ENCODE measurements around the gene GOLGA6D.
"Not testable (repeated sequence)": the region's sequence is repeated elsewhere in the genome, so short reads cannot be mapped to it uniquely, and the experiment has no call there.

GOLGA6D gene

GRCh38 chr15:75282572-75282971, at the start of gene GOLGA6D:
GOLGA6D (plus strand) TSS chr15:75282835; CDS start chr15:75282876, 41 bp downstream.
- DNase-seq, result not testable (repeated sequence)

- DNase-seq, result no peak
Measured at GRCh38 chr15:75233504-75234190, 49.0 kb upstream of the GOLGA6D start.

- DNase-seq, result no peak
Measured at GRCh38 chr15:75234191-75234810, 48.3 kb upstream of the GOLGA6D start.

GRCh38 chr15:75235051-75235673, 47.5 kb upstream of the GOLGA6D start:
- DNase-seq, result no peak

- no peak for DNase-seq
Measured at GRCh38 chr15:75235760-75236729, 46.6 kb upstream of the GOLGA6D start.

GRCh38 chr15:75237316-75237982, 45.2 kb upstream of the GOLGA6D start:
- no peak for DNase-seq

- no peak for DNase-seq
Measured at GRCh38 chr15:75238150-75238549, 44.5 kb upstream of the GOLGA6D start.

GRCh38 chr15:75245741-75246140, 36.9 kb upstream of the GOLGA6D start:
- DNase-seq, result not testable (repeated sequence)

- not testable (repeated sequence) for DNase-seq
Measured at GRCh38 chr15:75248991-75249390, 33.6 kb upstream of the GOLGA6D start.

- DNase-seq, result no peak
Measured at GRCh38 chr15:75249726-75250125, 32.9 kb upstream of the GOLGA6D start.

GRCh38 chr15:75251343-75251742, 31.3 kb upstream of the GOLGA6D start:
- not testable (repeated sequence) for DNase-seq

- DNase-seq, result not testable (repeated sequence)
Measured at GRCh38 chr15:75252285-75252684, 30.4 kb upstream of the GOLGA6D start.

- DNase-seq, result not testable (repeated sequence)
Measured at GRCh38 chr15:75258034-75258433, 24.6 kb upstream of the GOLGA6D start, which contains the start of gene GOLGA6C. GOLGA6C (plus strand) TSS chr15:75258334; CDS start chr15:75258599, 265 bp downstream.

- not testable (repeated sequence) for DNase-seq
Measured at GRCh38 chr15:75258620-75259343, 23.9 kb upstream of the GOLGA6D start.

- DNase-seq, result not testable (repeated sequence)
Measured at GRCh38 chr15:75259873-75260272, 22.8 kb upstream of the GOLGA6D start.

- DNase-seq, result not testable (repeated sequence)
Measured at GRCh38 chr15:75273751-75274359, 8.8 kb upstream of the GOLGA6D start.

- peak; percentile 49 for DNase-seq
Measured at GRCh38 chr15:75274509-75275107, 8.0 kb upstream of the GOLGA6D start.

GRCh38 chr15:75275617-75276016, 7.0 kb upstream of the GOLGA6D start:
- DNase-seq, result not testable (repeated sequence)

GRCh38 chr15:75278497-75278896, 4.1 kb upstream of the GOLGA6D start:
- not testable (repeated sequence) for DNase-seq

GRCh38 chr15:75284152-75284551, 1.5 kb downstream of the GOLGA6D start:
- not testable (repeated sequence) for DNase-seq
